HepG2 (cell line): ENCODE data around the gene UQCR10. TPM values are rescaled to one million over a fixed set of nuclear protein-coding genes. Genes with fewer than 3 reads are reported as not detected.

ENCODE experiments used
- DZIP1 ChIP-seq: sonication (generic); formaldehyde crosslinking; IDR thresholded peaks from 2 replicates; pipeline ENCODE4 v1.5.0; 2020; ENCODE audit warnings: mild to moderate bottlenecking, missing genetic modification reagents
- E2F2 ChIP-seq: sonication (generic); formaldehyde crosslinking; IDR thresholded peaks from 2 replicates; pipeline ENCODE4 v1.4.0; 2020; ENCODE audit warnings: missing genetic modification reagents, borderline replicate concordance
- ELF3 ChIP-seq: IDR thresholded peaks from 2 replicates; pipeline ENCODE4 v1.6.1; 2016; ENCODE audit warnings: missing genetic modification reagents, missing compliant biosample characterization
- FLYWCH1 ChIP-seq: sonication (generic); formaldehyde crosslinking; IDR thresholded peaks from 2 replicates; pipeline ENCODE4 v1.8.1; 2023; ENCODE audit warnings: mild to moderate bottlenecking, missing genetic modification reagents
- KLF13 ChIP-seq: sonication (generic); formaldehyde crosslinking; IDR thresholded peaks from 2 replicates; pipeline ENCODE4 v1.4.0; 2020; ENCODE audit warnings: mild to moderate bottlenecking, missing genetic modification reagents
- MATR3 ChIP-seq: sonication (generic); formaldehyde crosslinking; IDR thresholded peaks from 2 replicates; pipeline ENCODE4 v1.4.0; 2020; ENCODE audit warnings: missing genetic modification reagents
- MBNL3 ChIP-seq: fragments of 250-450 bp; sonication (Bioruptor Pico); conservative IDR thresholded peaks from 2 replicates; pipeline ENCODE4 v1.8.0; 2022; ENCODE audit warnings: mild to moderate bottlenecking, inconsistent platforms
- NR0B2 ChIP-seq: sonication (generic); formaldehyde crosslinking; IDR thresholded peaks from 2 replicates; pipeline ENCODE4 v1.4.0; 2020; ENCODE audit warnings: mild to moderate bottlenecking, missing genetic modification reagents
- PCBP1 ChIP-seq: fragments of 200-400 bp; formaldehyde crosslinking; IDR thresholded peaks from 2 replicates; pipeline ENCODE4 v1.6.1; 2017; ENCODE audit warnings: mild to moderate bottlenecking, low read depth, low read length, borderline replicate concordance
- POLR2G ChIP-seq: fragments of 200-400 bp; formaldehyde crosslinking; IDR thresholded peaks from 2 replicates; pipeline ENCODE4 v1.6.1; 2018; ENCODE audit warnings: mild to moderate bottlenecking, low read depth, low read length, moderate library complexity
- SAP130 ChIP-seq: IDR thresholded peaks from 2 replicates; pipeline ENCODE4 v1.6.1; 2016; ENCODE audit warnings: low read depth
- SIX4 ChIP-seq: sonication (generic); formaldehyde crosslinking; IDR thresholded peaks from 2 replicates; pipeline ENCODE4 v1.4.0; 2020; ENCODE audit warnings: missing genetic modification reagents
- TRIM24 ChIP-seq: sonication (generic); formaldehyde crosslinking; IDR thresholded peaks from 2 replicates; pipeline ENCODE4 v1.8.0; 2022; ENCODE audit warnings: mild to moderate bottlenecking, missing genetic modification reagents
- ZEB1 ChIP-seq: IDR thresholded peaks from 2 replicates; pipeline ENCODE4 v1.6.1; 2012; ENCODE audit warnings: mild to moderate bottlenecking, low read depth, inconsistent platforms; ENCODE audit not compliant: insufficient replicate concordance
- ZNF101 ChIP-seq: sonication (generic); formaldehyde crosslinking; IDR thresholded peaks from 2 replicates; pipeline ENCODE4 v1.4.0; 2020; ENCODE audit warnings: mild to moderate bottlenecking, low read depth, missing genetic modification reagents, borderline replicate concordance
- ZNF235 ChIP-seq: sonication (generic); formaldehyde crosslinking; IDR thresholded peaks from 2 replicates; pipeline ENCODE4 v1.8.1; 2023; ENCODE audit warnings: mild to moderate bottlenecking, missing genetic modification reagents, borderline replicate concordance
- ZNF460 ChIP-seq: sonication (generic); formaldehyde crosslinking; IDR thresholded peaks from 2 replicates; pipeline ENCODE4 v1.5.1; 2020; ENCODE audit warnings: missing genetic modification reagents, mild to moderate bottlenecking, borderline replicate concordance
- ZNF550 ChIP-seq: sonication (generic); formaldehyde crosslinking; IDR thresholded peaks from 2 replicates; pipeline ENCODE4 v1.4.0; 2020; ENCODE audit warnings: mild to moderate bottlenecking, missing genetic modification reagents, borderline replicate concordance
- ZNF616 ChIP-seq: sonication (generic); formaldehyde crosslinking; IDR thresholded peaks from 2 replicates; pipeline ENCODE4 v1.5.0; 2020; ENCODE audit warnings: low read depth, mild to moderate bottlenecking, missing genetic modification reagents
- ZNF644 ChIP-seq: IDR thresholded peaks from 2 replicates; pipeline ENCODE4 v1.6.1; 2016; ENCODE audit warnings: low read depth
- ZNF674 ChIP-seq: sonication (generic); formaldehyde crosslinking; IDR thresholded peaks from 2 replicates; pipeline ENCODE4 v1.5.0; 2020; ENCODE audit warnings: low read depth, mild to moderate bottlenecking, missing genetic modification reagents
- ZNF703 ChIP-seq: sonication (generic); formaldehyde crosslinking; IDR thresholded peaks from 2 replicates; pipeline ENCODE4 v1.5.1; 2020; ENCODE audit warnings: missing genetic modification reagents, mild to moderate bottlenecking, moderate library complexity, borderline replicate concordance
- ZSCAN5A ChIP-seq: sonication (generic); formaldehyde crosslinking; IDR thresholded peaks from 2 replicates; pipeline ENCODE4 v1.8.0; 2022; ENCODE audit warnings: mild to moderate bottlenecking, missing genetic modification reagents, borderline replicate concordance
- polyA plus RNA-seq, 8 experiments: library from polyadenylated mRNA; depleted of rRNA in 3 of 8; stranded (reverse) in 7 of 8; unstranded in 1 of 8; fragments of >200 nt; fragmentation: Illumina TruSeq in 4 of 8; extraction: Trizol in 4 of 8; gene quantifications; 2 replicates each; pipeline versions ENCODE4 v1.2.1 to v1.2.3, GENCODE V29; 2011 to 2016; ENCODE audit warnings: low read depth in 4 of 8, missing spikeins in 1 of 8, mixed read lengths in 1 of 8; ENCODE audit not compliant: insufficient read depth in 1 of 8
- total RNA-seq, 5 experiments: library from RNA; depleted of rRNA; stranded (reverse); fragments of >200 nt; fragmentation: Illumina TruSeq; extraction: Trizol; gene quantifications; 2 replicates each; pipeline ENCODE4 v1.2.3, GENCODE V29; 2016; ENCODE audit warnings: low read depth in 1 of 5

The UQCR10 gene
- total and polyA plus RNA-seq, 2 of the 13 experiments (the other 11 are each of a cell fraction or from before 2014, with no cell fraction given), result 225 to 232 TPM

- TF ChIP-seq ZNF235 (CRISPR knock-in tag) (no peak), ZSCAN5A (CRISPR knock-in tag) (no peak), TRIM24 (CRISPR knock-in tag) (no peak), ZNF616 (CRISPR knock-in tag) (peak; percentile 80; the same call in 1 of the 2 replicates), ZNF460 (CRISPR knock-in tag) (no peak), ZNF101 (CRISPR knock-in tag) (no peak), FLYWCH1 (CRISPR knock-in tag) (no peak), NR0B2 (CRISPR knock-in tag) (no peak), DZIP1 (CRISPR knock-in tag) (no peak), ZNF550 (CRISPR knock-in tag) (no peak), ZNF674 (CRISPR knock-in tag) (no peak), ELF3 (CRISPR knock-in tag) (0 out of 2 replicates have a peak, but pooled peaks have one; percentile 10), MBNL3 (CRISPR knock-in tag) (no peak), SIX4 (CRISPR knock-in tag) (no peak), KLF13 (CRISPR knock-in tag) (0 out of 2 replicates have a peak, but pooled peaks have one; percentile 83), ZNF644 (CRISPR knock-in tag) (no peak), MATR3 (CRISPR knock-in tag) (no peak), SAP130 (peak; percentile 68; the same call in 1 of the 2 replicates), PCBP1 (no peak), POLR2G (peak; percentile 81), ZNF703 (CRISPR knock-in tag) (no peak), E2F2 (CRISPR knock-in tag) (peak; percentile 51; the same call in 1 of the 2 replicates), ZEB1 (no peak)
Measured at GRCh38 chr22:29767171-29768051, at the start of gene UQCR10 (continued).
